ENCODE data around the gene MOBP.

MOBP gene

GRCh38 chr3:39501059-39501458 is 33.6 kb downstream of the MOBP start:
- no peak for DNase-seq

- DNase-seq = no peak
Observed at GRCh38 chr3:39501968-39502837, 34.7 kb downstream of the MOBP start.

GRCh38 chr3:39502838-39503145 is 35.3 kb downstream of the MOBP start:
- DNase-seq = no peak

- no peak for DNase-seq
Observed at GRCh38 chr3:39505866-39506742, 38.6 kb downstream of the MOBP start.

- no peak for DNase-seq
Observed at GRCh38 chr3:39506863-39507262, 39.4 kb downstream of the MOBP start.

- no peak for DNase-seq
Observed at GRCh38 chr3:39513791-39514369, 46.4 kb downstream of the MOBP start.

- DNase-seq = no peak
Observed at GRCh38 chr3:39515681-39516441, 48.4 kb downstream of the MOBP start.

GRCh38 chr3:39519103-39519502 is 51.6 kb downstream of the MOBP start:
- no peak for DNase-seq

GRCh38 chr3:39519554-39520288 is 52.2 kb downstream of the MOBP start:
- DNase-seq = no peak

- DNase-seq = no peak
Observed at GRCh38 chr3:39521456-39521855, 54.0 kb downstream of the MOBP start.

GRCh38 chr3:39524107-39524506 is 56.6 kb downstream of the MOBP start:
- no peak for DNase-seq

- no peak for DNase-seq
Observed at GRCh38 chr3:39528844-39529243, 61.4 kb downstream of the MOBP start.

- no peak for DNase-seq
Observed at GRCh38 chr3:39529577-39529976, 62.1 kb downstream of the MOBP start.

GRCh38 chr3:39531066-39531465 is 63.6 kb downstream of the MOBP start:
- no peak for DNase-seq

- no peak for DNase-seq
Observed at GRCh38 chr3:39531665-39532064, 64.2 kb downstream of the MOBP start.

- DNase-seq = no peak
Observed at GRCh38 chr3:39532777-39533176, 65.3 kb downstream of the MOBP start.

- no peak for DNase-seq
Observed at GRCh38 chr3:39533226-39533625, 65.7 kb downstream of the MOBP start.

- DNase-seq = no peak
Observed at GRCh38 chr3:39540162-39540921, 72.9 kb downstream of the MOBP start.

GRCh38 chr3:39541442-39541841 is 74.0 kb downstream of the MOBP start:
- no peak for DNase-seq

GRCh38 chr3:39541917-39542329 is 74.4 kb downstream of the MOBP start:
- no peak for DNase-seq

GRCh38 chr3:39542588-39542988 is 75.1 kb downstream of the MOBP start:
- no peak for DNase-seq
